A549 (cell line): ENCODE data around the gene ITGA5.

Experiments used
- CBX8 ChIP-seq: fragments of 200-600 bp; sonication (generic); IDR thresholded peaks from 2 replicates; pipeline ENCODE4 v1.6.1; 2016
- CEBPB ChIP-seq, 2 experiments: fragments of >200 bp in 1 of 2; sonication (Bioruptor Twin) in 1 of 2; formaldehyde crosslinking in 1 of 2; IDR thresholded peaks; 2 replicates each; pipeline ENCODE4 v1.6.1; 2012 to 2016
- CHD2 ChIP-seq: fragments of 150-350 bp; IDR thresholded peaks from 2 replicates; pipeline ENCODE4 v1.6.1; 2014; ENCODE audit warnings: low read length; ENCODE audit not compliant: partially characterized antibody
- CTCF ChIP-seq: fragments of >200 bp; sonication (Bioruptor Twin); formaldehyde crosslinking; IDR thresholded peaks from 3 replicates; pipeline ENCODE4 v1.5.1; 2016
- EP300 ChIP-seq, 2 experiments: fragments of >200 bp; sonication (Bioruptor Twin); formaldehyde crosslinking; IDR thresholded peaks; 2 replicates in 1 of 2; 3 replicates in 1 of 2; pipeline ENCODE4 v1.6.1; 2016 to 2017
- HDAC2 ChIP-seq: fragments of 200-600 bp; sonication (generic); IDR thresholded peaks from 2 replicates; pipeline ENCODE4 v1.6.1; 2016

GRCh38 chr12:54375259-54375579 is 43.8 kb downstream of the ITGA5 start:
- TF ChIP-seq CBX8 (no peak), CTCF (no peak), HDAC2 (no peak), EP300 (IDR thresholded peaks at IDR 0.05) (no peak), CHD2 (no peak), CEBPB (IDR thresholded peaks at IDR 0.05) (no peak)
